Measurements from ENCODE around the gene SYNGR1.
"Not testable (repeated sequence)": the region's sequence is repeated elsewhere in the genome, so short reads cannot be mapped to it uniquely, and the experiment has no call there.

SYNGR1 gene

DNA sequence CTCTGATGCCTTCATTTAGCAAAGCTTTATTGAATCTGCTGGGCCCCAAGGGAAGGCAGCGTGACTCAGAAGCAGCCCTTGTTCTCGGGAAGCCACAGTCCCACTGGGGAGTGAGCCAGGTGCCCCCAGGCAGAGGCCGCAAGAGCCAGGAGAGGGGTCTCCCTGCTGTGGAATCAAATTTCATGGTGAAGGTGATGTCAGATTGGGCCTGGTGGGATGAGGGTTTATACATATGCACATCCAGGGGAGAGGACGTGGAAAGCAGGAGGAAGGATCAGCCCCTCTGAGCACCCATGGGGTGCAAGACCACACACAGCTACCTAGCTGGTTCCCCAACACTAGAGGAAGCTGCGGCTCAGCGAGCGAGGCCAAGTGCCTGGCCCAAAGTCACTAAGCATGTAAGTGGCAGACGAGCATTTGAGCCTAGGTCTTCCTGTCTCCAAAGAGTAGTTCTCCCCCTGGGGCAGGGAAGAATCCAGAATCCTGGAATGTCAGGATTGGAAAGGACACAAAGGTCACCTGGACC lies 2.0 kb downstream of the SYNGR1 start:
- FAIRE-seq, result no peak

DNA sequence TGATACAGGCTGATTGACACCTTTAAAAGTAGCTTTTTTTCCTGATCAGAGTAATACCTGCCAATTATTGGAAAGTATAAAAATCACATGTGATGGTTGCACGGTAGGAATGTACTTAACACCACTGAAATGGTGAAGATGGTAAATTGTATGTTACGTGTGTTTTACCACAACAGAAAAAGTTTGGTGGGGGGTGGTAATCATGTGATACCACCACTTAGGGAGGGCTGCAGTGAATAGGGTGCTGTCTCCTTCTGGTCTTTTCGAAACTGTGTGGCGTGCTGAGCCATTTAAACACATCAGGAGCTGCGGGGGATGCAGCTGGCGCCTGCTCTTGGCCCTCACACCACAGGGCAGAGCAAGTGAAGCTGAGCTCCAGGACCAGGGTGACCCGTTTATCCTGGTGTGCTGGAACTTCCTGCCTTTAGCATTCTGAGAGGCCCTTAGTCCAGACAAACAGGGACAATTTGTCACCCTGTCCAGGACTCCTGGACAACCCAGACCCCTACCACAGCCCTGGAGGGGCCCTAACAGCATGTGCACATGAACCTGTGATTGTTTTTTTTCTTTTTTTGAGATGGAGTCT lies 2.6 kb downstream of the SYNGR1 start:
- no peak for FAIRE-seq

DNA sequence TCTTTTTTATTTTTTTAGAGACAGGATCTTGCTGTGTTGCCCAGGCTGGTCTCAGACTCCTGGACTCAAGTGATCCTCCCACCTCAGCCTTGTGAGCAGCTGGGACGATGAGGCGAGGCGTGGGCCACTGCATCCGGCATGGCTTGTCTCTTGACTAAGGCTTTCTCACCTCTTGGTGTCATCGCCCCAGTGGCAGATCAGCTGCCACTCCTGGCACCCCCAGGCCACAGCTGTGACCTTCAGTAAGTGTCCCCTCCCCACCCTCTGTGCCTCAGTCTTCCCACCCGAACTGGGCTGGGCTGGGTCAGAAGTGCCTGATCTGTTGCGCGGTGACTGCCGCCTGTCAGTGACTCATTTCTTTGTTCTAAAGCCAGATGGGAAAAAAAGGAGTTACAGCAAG lies 3.6 kb downstream of the SYNGR1 start:
- no peak for FAIRE-seq

DNA sequence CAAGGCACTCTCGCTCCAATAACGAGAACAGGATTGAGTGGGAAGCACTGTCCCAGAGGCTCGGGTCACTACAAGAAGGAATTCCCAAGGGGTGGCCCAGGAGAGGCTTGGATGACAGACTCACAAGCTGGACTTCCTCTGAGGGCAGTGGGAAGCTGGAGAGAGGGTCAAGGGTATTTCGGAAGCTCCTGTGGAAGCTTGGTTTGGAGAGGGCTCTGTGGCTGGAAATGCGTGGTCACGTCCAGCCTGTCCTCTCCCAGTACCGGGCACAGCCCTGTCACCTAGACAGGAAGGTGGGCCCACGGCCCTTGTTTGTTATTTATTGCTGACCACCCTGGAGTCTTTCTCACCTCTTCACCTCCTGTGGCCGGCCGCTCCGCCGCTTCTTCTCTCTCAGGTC lies 5.3 kb downstream of the SYNGR1 start:
- no peak for FAIRE-seq

DNA sequence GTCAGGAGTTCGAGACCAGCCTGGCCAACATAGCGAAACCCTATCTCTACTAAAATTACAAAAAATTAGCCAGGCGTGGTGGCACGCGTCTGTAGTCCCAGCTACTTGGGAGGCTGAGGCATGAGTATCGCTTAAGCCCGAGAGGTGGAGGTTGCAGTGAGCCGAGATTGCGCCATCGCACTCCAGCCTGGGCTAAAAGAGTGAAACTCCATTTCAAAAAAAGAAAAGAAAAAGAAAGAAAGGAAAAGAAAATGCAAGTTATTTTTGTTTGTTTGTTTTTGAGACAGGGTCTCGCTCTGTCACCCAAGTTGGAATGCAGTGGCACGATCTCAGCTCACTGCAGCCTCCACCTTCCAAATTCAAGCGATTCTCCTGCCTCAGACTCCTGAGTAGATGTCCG lies 6.0 kb downstream of the SYNGR1 start:
- FAIRE-seq, result not testable (repeated sequence)

DNA sequence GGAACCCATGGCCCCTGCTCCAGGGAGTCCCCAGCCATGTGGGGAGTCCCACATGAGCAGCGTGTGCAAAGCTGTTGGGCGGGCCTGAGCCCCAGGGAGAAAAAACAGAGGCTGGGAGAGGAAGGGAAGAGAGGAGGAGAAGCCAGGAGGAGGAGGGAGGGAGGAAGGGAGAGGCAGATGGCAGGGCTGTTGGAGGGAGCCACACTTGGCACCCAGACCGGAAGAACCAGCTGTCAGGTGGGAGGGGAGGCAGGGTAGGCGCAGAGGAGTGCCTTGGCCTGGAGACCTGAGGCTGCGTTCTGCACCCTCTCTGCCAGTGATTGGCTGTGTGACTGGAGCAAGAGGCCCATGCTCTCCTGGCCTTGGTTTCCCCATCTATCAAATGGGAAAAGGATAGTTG lies 6.7 kb downstream of the SYNGR1 start:
- no peak for FAIRE-seq

DNA sequence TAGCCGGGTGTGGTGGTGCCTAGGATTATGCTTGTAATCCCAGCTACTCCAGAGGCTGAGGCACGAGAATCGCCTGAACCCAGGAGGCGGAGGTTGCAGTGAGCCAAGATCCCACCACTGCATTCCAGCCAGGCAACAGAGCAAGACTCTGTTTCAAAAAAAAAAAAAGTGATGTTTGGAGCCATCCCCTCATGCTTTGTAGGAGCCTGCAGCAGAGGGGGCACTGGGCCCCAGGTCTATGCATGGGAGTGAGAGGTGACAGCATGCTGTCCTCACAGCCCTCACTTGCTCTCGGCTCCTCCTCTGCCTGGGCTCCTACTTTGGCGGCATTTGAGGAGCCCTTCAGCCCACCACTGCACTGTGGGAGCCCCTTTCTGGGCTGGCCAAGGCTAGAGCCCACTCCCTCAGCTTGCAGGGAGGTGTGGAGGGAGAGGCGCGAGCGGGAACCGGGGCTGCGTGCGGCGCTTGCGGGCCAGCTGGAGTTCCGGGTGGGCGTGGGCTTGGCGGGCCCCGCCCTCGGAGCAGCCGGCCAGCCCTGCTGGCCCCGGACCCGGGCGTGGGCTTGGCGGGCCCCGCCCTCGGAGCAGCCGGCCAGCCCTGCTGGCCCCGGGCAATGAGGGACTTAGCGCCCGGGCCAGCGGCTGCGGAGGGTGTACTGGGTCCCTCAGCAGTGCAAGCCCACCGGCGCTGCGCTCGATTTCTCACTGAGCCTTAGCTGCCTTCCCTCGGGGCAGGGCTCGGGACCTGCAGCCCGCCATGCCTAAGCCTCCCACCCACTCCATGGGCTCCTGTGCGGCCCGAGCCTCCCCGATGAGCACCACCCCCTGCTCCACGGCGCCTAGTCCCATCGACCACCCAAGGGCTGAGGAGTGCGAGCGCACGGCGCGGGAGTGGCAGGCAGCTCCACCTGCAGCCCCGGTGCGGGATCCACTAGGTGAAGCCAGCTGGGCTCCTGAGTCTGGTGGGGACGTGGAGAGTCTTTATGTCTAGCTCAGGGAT lies 7.6 kb downstream of the SYNGR1 start:
- FAIRE-seq, result not testable (repeated sequence)

DNA sequence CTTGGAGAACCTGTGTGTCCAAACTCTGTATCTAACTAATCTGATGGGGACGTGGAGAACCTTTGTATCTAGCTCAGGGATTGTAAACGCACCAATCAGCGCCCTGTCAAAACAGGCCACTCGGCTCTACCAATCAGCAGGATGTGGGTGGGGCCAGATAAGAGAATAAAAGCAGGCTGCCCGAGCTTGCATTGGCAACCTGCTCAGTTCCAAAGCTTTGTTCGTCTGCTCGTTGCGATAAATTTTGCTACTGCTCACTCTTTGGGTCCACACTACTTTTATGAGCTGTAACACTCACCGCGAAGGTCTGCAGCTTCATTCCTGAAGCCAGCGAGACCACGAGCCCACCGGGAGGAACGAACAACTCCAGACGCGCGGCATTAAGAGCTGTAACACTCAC lies 8.4 kb downstream of the SYNGR1 start:
- not testable (repeated sequence) for FAIRE-seq

DNA sequence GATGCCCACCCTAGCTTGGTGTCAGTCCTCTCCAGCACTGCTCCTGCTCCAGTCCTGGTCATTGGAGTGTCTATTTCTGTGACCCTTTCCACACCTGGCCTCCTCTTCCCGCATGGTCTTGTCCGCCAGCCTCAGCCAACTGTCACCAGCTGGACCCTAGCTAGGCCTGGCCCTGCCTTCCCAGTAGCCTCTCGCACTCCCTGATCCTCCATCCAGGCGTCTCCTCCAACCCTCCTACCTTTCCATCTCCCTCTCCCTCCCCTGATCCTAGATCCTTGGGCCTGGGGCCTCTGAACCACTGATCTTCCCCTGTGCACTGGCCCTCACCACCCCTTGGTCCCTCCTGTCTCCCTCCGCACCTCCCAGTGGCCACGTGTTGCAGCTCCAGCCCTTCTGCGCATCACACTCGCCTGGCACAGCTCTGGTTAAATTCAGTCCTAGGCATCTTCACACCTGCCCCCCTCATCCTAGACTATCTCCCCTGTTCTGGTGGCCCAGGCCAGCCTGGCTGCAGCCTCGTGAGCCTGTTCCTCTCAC lies 9.9 kb downstream of the SYNGR1 start:
- FAIRE-seq, result no peak

DNA sequence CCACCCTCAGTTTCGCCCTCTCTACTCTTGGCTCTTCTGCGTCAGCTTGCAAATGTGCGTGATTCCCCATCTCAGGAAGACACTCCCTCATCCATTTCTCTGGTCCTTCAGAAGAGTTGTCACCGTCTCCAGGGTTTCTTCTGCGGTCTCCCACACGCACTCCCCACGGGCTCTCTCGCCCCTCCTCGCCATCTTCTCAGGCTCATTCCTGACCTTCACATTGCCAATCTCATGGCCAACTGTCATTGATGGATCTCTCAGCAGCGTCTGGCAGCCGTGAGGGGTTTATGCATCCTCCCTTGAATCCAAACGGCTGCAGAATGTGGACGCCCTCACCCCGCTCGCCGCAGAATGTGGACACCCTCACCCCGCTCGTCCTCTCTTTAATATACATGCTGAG lies 10.5 kb downstream of the SYNGR1 start:
- no peak for FAIRE-seq

DNA sequence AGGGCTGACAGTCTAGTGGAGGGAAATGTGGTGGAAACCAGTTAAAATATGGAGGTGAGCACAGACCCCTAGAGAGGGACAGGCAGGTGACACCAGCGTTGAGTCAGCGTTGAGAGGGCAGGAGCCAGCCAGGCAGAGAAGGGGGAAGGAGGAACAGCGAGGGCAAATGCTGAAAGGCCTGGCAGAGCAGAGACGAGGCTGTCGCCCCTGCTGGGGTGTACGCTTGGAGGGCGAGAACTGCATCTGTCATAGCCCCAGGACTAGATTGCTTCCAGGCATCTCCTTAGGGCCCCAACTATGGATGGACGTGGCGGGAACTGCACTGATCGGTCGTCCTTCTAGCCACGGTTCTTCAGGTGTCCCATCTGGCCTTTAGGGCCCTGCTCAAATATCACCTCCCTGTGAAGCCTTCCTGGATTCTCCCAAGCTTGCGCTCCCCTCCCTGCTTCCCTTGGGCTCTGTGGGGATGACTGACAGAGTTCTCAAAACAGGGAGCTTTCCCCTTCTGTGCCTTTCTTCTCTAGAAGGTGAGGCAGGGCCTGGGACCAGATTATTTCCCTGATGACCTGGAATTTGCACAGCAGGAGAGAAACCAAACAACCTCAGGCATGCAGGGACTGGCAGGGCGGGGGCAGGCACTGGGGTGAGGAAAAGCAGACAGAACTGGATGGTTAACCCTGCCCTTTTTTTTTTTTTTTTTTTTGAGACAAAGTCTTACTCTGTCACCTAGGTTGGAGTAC lies 11.1 kb downstream of the SYNGR1 start:
- no peak for FAIRE-seq

DNA sequence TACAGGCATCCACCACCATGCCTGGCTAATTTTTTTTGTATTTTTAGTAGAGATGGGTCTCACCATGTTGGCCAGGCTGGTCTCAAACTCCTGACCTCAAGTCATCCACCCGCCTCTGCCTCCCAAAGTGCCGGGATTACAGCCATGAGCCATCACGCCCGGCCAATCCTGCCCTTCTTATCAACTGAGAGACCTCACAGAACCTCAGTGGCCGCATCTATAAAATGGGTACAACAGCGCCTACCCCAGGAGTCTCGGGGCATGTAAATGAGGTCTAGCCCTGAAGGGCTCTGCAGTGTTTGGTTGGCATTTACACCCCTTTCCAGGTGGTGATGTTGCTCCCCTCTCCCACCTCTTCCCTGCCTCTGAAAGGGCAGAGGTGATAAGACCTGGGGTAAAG lies 11.7 kb downstream of the SYNGR1 start:
- FAIRE-seq, result no peak

DNA sequence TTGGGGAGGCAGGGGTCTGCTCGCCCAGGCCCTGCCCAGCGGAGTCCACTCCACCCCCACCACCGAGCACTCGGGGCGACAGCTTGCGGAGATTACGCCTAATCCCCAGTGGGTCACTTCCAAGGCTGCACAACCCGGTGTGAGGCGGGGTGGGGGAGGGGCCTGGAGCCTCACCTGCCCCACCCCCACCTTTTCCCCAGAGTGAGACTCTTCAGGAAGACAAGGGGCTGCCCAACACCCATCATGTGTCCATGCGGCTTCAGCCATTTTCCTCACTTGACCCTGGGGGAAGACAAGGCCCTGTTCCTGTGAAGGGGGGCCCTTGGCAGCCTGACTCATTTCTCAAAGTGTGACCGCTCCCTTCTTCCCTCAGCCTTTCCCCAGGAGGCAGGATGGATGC lies 12.5 kb downstream of the SYNGR1 start:
- no peak for FAIRE-seq

DNA sequence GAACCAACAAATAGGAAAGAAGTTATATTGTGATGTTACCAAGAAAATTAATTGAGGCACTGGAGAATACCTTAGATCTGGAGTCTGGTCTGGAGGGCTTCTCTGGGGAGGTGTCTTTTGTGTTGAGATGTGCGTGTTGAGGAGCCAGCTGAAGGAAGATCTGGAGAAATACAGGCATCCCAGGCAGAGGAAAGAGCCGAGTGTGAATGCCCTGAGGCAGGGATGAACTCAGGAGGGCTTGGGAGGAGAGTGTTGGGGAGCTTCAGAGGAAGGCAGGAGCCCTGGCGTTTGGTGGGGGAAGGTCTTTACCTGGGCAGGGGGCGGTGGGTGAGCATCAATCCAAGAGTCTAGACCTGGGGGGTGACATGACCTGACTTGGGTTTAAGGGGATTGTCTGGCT lies 13.1 kb downstream of the SYNGR1 start:
- no peak for FAIRE-seq

DNA sequence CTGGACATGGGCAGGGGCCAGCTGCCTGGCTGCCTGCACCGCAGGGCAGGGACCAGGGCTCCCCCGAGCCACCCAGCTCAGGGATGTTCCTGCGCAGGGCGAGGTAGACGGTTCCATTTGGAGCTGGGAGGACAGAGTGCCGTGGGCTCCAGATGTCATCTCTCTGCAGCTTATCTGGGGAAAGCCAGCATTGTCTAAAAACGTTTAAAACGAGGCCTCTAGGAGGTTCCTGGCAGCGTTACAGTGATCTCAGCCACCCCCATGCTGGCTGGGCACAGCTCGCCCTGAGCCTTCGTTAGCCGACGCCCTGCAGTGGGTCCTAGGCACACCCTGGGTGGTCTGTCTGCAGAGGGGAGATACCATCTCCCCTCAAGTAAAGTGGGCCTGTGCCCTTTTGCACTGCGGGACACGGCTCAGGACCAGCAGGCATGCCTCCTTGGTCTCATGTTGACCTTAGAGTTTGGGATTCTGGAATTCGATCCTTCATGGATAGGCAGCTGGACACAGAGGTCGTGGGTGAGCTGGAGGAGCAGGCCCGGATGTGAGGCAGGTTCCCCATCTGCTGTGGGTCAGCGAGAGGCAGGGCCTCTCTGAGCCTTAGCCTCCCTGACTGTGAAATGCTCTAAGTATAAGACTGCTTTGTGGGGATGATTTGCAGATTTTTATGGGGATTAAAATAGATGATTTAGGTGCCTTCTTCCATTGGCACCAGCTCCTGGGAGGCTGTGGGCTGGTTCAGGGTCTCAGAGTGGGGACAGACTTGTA lies 14.1 kb downstream of the SYNGR1 start:
- no peak for FAIRE-seq

DNA sequence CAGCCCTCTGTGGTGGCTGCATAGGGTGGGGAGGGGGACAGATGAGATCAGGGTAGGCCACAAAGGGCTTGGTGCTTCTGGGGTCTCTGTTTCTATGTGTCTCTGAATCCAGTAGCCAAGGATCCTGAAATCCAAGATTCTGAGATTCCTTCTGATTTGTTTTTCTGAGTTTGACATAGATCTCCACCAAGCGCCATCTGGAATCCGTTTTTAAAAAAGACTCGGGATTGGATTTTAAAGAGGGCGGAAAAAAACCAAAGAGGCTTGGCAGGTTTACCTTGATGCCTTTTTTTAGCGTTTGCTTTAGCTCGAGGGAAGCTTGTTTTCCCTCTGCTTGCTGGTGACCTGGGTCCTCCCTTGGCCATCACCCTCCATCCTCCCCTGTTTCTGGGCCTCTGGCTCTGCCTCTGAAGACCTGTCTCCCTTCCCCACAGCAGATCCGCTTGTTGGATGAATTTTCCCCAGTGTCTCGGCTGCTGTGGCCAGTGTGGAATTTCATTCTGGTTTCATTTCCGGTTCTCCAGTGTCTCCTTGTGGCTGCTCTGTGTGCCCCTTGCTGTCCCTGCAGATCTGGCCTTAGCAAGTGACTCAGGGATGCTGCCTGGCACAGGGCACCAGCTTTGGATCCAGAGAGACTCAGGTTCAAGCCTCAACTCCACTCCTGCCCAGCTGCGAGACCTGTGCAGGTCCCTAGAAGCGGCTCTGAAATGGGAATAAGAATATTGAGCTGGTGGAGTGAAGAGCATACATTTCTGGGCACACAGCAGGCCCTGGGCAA lies 15.1 kb downstream of the SYNGR1 start:
- FAIRE-seq, result no peak

DNA sequence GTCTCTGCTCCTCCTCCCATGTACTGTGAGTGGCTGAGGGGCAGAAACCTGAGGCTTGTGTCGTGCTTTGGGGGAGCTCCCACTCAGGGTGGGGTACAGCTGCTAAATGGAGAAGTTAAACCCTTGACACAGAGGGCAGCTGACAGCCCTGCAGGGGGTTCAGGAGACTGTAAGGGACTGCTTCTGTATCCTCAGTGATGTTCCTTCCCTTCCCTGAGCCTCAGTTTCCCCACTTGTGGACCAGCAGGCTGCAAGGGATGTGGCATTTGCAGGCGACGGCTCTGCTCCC lies 15.6 kb downstream of the SYNGR1 start:
- FAIRE-seq, result no peak

DNA sequence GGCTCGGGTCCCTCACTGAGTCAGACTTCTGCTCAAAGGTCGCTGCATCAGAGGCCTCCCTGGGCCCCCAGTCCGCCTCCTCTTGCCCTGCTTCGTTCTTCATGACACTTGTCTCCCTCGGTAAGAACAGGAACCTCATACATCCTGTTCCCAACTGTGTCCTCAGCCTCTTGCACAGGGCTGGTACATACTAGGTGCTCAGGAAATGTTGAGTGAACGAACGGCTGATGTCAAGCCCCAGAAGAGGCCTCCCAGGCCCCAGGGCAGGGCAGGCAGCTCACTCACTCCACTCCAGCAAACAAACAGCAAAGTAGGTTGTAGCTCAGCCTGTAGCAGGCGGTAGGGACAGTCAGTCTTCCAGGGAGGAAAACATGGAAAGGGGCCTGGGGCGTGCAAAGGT lies 17.2 kb downstream of the SYNGR1 start:
- FAIRE-seq, result no peak

DNA sequence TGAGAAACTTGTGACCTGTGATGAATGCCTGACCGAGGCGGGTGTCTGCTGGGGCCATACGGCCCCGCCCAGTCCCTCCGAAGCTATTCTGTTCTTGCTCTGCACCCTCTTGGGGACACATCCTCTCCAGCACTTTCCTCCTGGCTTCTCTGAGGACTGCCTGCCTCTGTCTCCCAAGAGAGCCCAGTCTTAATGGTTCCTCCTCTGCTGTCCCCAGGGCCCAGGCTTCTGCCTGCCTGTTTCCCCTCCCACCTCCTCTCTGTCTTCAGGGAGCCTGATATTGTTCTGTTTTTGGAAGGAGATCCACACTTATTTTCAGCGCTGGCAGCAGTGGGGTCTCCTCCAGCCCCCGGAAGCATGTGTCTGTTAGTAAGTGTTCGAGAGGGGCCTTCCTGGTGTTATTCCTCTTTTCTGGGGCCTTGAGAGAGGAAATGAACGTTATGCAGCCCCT lies 18.7 kb downstream of the SYNGR1 start:
- no peak for FAIRE-seq

DNA sequence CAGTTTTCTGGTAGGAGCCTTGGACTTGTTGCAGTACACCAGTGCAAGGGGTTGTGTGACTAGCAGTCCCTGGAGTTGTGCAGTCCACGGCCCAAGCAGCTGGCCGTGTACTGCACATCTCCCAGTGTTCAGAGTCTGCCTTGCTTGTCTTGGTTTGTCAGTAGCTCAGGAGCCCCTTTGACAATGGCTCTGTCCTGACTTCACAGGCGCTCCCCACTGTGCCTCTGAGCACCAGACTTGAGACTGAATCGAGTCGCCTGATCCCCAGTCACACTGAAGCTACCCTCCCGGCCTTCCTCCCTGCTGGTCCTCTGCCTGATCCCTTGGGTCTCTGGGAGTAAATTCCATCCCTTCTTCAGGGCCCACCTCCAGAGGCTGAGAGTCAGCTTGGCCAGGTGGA lies 19.4 kb downstream of the SYNGR1 start:
- no peak for FAIRE-seq

DNA sequence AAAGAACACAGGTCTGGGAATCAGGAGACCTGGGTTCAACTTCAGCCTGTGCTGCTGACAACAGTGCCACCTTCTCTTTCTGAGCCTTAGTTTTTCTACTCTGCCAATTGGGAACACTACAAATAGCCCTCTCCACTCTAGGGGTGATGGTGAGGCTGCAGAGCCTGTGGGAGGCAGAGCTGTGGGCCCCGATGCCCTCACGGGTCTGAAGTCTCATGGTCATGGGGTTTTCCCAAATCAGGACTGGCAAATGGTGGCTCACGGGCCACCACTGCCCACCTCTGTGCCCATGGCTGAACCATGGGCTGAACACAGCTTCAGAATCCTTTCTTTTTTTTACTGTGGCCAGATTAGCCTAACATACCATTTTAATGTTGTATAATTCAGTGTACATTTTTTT lies 19.8 kb downstream of the SYNGR1 start:
- FAIRE-seq, result no peak

DNA sequence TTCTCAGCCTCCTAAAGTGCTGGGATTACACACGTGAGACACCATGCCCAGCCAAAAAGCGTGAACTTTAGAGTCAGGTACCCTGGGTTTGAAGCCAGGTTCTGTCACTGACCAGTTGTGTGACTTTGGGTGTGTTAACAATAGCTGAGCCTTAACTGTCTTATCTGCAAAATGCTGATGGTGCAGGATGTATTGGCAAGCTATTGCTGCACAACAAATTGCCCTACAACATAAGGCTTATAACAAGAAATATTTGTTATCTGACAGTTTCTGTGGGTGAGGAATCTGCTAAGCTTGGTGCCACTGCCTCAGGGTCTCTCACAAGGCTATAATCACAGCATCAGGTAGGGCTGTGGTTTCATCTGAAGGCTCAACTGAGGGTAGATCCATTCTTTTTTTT lies 21.9 kb downstream of the SYNGR1 start:
- FAIRE-seq, result no peak
